T-helper 2 cell treated with Interferon-gamma antibody and Interleukin-4, amounts not matched to agents 5 μg/mL and 100 μg/mL, for 36 hours (primary cell): ENCODE results near the gene BACE2.

Source experiments
- DNase-seq: peaks from one replicate; pipeline ENCODE4 v3.0.0; 2021; ENCODE audit warnings: low spot score
- H3K27ac Mint-ChIP-seq: one replicate; pipeline ENCODE4 v1.8.0; 2021; ENCODE audit warnings: mild to moderate bottlenecking, mixed read lengths
- H3K27me3 Mint-ChIP-seq: one replicate; pipeline ENCODE4 v1.8.0; 2021; ENCODE audit warnings: low read depth, mixed read lengths
- H3K36me3 Mint-ChIP-seq: one replicate; pipeline ENCODE4 v1.8.0; 2021; ENCODE audit warnings: low read depth, mixed read lengths
- H3K4me1 Mint-ChIP-seq: one replicate; pipeline ENCODE4 v1.8.0; 2021; ENCODE audit warnings: low read depth, mixed read lengths
- H3K4me3 Mint-ChIP-seq: one replicate; pipeline ENCODE4 v1.8.0; 2022; ENCODE audit warnings: mild to moderate bottlenecking, moderate library complexity, mixed read lengths
- H3K9me3 Mint-ChIP-seq: one replicate; pipeline ENCODE4 v1.8.0; 2021; ENCODE audit warnings: mixed read lengths

BACE2 gene

DNA sequence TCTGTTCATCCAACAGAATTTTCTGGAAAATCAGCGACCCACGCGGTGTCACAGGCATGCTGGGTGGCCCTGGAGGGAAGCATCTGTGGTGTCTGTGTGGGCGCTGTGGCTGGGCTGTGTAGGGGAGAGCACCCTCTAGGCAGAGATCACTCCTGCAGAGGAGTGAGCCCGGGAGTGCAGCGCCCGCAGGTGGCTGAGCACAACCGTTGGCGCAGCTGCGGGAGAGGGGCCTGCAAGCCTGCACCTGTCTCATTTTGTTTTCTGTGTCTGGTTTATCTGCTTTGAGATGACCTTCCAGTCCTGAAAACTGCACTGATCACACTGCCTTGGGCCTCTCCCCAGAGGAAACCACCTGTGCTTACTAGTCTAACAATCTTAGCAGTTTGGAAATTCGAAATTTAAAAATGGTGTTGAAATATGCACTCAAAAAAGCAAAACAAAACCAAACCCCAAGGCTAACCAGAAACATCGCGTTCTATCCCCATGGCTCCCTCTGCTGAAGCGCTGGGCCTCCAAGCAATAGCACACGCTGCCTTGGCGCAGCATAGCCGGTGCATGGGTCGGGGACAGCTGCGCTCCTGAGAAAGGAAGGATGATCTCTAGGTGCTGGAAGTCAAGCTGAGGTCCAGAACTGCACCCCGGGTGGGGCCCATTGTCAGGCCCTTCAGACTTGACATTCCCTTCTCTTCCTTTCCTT is 153.4 kb downstream of the BACE2 start:
- H3K9me3 Mint-ChIP-seq = no peaks in the 10 kb centered on the region
- no peaks in the 10 kb centered on the region for H3K36me3 Mint-ChIP-seq
- no peak overlapping the region for H3K27ac Mint-ChIP-seq
- H3K4me1 Mint-ChIP-seq = peaks cover 2% of the 10 kb centered on the region
- DNase-seq = no peak
- H3K4me3 Mint-ChIP-seq = no peak overlapping the region
- peaks cover 33% of the 10 kb centered on the region for H3K27me3 Mint-ChIP-seq

DNA sequence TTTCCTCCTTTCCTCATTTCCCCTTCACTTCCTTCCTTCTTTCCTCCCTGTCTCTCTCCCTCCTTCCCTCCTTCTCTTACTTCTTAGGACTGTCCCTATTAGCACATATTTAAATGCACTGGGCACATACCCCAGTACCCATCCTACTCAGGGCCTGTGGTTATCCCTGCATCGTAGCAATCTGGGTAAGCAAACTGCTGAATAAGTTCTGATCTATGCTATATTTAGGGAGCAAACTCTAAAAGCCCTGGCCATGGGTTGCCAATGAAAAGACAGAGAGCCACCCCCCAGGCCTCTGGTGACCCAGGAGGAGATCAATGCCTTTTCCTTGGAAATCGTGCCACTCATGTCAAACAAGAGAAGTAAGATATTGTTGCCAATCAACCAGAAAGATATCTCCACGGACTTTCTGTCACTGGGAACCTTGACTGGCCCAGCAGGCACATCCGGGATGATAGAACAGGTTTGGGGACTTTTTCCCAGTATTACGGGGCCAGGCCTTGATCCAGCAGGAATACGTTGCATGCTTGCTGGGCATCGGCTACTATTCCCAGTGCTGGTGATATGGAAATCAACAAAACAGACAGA is 154.0 kb downstream of the BACE2 start:
- Mint-ChIP-seq H3K4me1 (peaks cover 2% of the 10 kb centered on the region), H3K4me3 (no peak overlapping the region), H3K36me3 (no peaks in the 10 kb centered on the region), H3K27me3 (peaks cover 32% of the 10 kb centered on the region), H3K27ac (no peak overlapping the region), H3K9me3 (no peaks in the 10 kb centered on the region)
- no peak for DNase-seq

DNA sequence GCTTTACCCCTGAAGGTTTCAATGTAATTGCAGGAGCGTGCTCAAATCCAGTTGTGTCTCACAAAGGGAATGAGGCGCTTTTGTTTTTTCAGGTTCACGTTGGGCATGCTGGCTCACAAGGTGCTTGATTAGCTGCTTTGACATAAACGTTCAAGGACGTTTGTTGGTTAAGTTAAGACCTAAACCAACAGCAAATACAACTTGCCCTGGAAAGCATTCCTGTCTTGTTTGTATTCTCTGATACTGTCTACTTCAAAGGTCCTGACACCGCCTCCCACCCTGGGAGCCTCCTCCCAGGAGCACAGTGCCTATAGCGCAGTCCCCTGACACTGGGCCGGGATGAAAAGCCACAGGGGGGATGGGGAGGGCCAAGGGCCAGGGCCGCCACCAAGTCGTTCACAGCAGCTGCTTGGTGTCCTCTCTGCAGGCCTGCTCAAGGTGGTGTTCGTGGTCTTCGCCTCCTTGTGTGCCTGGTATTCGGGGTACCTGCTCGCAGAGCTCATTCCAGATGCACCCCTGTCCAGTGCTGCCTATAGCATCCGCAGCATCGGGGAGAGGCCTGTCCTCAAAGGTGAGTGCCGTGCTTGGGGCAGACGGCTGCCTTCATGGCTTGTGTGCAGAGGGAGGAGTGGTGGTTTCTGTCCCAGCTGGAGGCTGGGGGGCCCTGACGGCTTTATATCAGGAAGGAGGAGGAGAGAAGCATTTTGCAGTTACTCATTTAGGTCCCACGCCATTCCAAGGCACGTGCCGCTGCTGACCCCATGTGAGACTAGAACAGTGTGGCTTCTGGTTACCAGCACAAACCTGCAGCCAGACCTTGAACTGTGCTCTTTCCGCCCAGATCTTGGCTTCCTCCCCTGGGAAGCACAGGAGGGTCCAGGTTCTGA is 154.8 kb downstream of the BACE2 start:
- H3K9me3 Mint-ChIP-seq = no peaks in the 10 kb centered on the region
- no peak overlapping the region for H3K27ac Mint-ChIP-seq
- no peak for DNase-seq
- peaks cover 25% of the 10 kb centered on the region for H3K27me3 Mint-ChIP-seq
- no peak overlapping the region for H3K4me3 Mint-ChIP-seq
- H3K4me1 Mint-ChIP-seq = peaks cover 2% of the 10 kb centered on the region
- H3K36me3 Mint-ChIP-seq = no peaks in the 10 kb centered on the region

DNA sequence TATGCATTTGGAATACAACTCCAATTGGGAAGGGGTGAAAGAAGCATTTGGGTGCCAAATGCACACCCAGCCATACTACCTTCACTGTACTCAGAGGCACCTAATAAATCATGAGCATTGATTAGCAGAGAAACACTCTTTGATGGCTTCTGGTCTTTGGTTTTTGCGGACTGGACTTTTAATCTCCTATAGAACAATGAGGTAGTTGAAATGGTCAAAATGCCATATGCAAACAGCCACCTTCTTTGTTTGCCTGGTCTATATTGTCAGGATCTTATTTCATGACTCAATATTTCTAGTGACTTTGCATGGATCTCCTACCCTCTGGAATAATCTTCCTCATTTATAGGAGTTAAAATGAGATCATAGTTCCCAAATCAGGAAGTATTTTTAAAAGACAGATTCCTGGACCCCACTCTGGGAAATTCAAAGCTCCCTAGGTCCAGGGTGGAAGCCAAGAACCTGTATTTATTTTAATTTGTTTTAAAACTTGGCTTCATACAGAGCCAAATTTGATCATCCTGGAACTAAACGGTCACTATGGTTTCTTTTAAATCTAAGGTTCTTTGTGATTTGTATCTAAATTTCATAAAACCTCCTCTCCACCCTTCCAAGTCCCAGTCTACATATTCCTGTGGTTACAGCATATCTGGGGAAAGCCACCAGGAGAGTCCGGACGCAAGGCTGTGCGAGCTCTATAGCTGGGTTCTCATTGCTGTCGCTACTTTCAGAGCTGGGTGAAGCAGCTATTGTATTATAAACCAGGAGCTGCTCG is 157.4 kb downstream of the BACE2 start:
- Mint-ChIP-seq H3K36me3 (no peaks in the 10 kb centered on the region), H3K9me3 (no peaks in the 10 kb centered on the region), H3K4me3 (no peak overlapping the region), H3K4me1 (peaks cover 2% of the 10 kb centered on the region), H3K27ac (no peak overlapping the region), H3K27me3 (peaks cover 11% of the 10 kb centered on the region)
- DNase-seq = no peak

DNA sequence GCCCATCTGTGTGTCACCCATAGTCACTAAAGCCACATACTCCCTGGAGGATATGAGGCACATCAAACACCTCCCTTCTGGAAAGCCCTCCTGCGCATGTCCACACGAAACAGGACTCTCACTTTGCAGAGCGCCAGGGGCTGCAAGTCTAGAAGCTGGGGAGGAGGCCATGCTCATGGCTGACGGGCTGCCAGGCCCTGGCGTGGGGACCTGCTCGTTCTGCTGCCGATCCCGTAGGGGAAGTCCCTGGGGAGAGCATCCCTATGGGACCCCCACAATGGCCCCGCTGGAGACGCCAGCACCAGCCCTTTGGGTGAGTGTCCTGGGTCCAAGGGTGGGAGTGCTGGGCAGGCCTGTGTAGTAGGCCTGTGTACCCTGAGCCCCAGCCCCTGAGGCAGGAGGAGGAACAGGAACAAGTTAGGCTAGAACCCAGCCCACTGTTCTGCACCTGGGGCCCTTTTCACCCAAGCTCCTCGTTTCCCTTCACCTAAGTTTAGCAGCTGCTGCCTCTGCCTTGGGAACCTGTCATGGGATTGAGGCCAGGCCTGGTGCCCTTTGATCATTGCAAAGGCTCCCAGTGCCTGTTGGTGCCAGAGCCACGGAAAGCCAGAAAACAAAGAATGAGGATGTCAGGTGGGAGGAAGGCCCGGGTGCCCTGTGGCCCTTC is 158.6 kb downstream of the BACE2 start:
- Mint-ChIP-seq H3K9me3 (no peaks in the 10 kb centered on the region), H3K4me3 (no peak overlapping the region), H3K27me3 (peaks cover 9% of the 10 kb centered on the region), H3K27ac (no peak overlapping the region), H3K36me3 (no peaks in the 10 kb centered on the region), H3K4me1 (no peaks in the 10 kb centered on the region)
- DNase-seq = no peak

DNA sequence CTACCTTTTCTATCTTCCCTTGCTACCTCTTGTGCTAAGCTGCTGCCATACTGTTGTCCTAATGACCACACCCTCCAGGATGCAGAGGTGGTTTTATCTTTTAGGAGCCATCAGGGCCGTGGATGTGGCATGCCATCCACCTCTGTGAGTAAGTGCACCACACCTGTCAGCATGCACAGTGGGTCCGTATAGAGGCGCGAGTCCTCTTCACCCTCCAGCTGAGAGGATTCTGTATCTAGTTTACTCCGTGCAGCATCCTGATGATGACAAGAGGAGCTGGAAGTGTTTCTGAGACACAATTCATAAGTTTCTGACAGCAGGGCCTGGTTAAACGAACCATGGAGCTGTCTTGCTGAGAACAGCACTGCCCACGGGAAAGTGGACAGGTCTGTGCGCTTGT is 159.8 kb downstream of the BACE2 start:
- no peaks in the 10 kb centered on the region for H3K9me3 Mint-ChIP-seq

DNA sequence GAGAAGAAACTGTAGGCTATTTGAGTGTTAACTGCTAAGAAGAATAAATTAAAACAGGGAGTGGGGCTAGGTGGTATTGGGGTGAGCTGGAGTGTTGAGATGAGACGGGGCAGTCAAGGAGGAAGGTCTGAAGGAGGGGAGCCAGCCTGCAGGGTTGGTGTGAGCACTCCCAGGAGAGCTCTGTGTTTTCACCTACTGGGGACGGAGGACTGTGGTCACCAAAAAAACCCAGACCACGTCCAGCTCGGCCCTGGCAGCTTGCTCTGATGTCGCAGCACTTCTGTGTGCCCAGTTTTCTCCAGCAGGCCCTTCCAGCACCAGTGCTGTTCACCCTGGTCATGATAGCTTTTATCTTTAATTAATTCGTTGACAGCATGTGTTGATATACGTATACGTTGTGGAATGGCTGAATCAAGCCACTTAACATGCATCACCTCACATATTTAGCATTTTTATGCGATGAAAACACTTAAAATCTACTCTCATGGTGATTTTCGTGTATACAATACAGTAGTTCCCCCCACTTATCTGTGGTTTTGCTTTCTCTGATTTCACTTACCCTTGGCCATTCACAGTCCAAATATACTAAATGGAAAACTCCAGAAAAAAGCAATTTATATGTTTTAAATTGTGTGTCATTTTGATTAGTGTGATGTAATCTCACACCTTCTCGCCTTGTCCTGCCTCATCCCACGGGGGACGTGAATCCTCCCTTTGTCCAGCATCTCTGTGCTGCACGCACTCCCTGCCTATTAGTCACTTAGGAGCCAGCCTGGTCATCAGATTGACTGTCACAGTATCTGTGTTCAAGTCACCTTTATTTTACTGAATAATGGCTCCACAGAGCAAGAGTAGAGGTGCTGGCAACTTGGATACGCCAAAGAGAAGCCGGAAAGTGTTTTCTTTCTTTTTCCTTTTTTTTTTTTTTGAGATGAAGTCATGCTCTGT is 161.0 kb downstream of the BACE2 start:
- H3K4me3 Mint-ChIP-seq = no peak overlapping the region
- H3K27me3 Mint-ChIP-seq = peaks cover 23% of the 10 kb centered on the region
- no peak for DNase-seq
- H3K27ac Mint-ChIP-seq = no peak overlapping the region
- no peaks in the 10 kb centered on the region for H3K9me3 Mint-ChIP-seq
- H3K4me1 Mint-ChIP-seq = no peaks in the 10 kb centered on the region
- H3K36me3 Mint-ChIP-seq = no peaks in the 10 kb centered on the region

More for the DNA sequence above, 159.8 kb downstream of the BACE2 start:
- H3K27me3 Mint-ChIP-seq = peaks cover 16% of the 10 kb centered on the region
- no peak overlapping the region for H3K4me3 Mint-ChIP-seq
- H3K4me1 Mint-ChIP-seq = no peaks in the 10 kb centered on the region
- H3K27ac Mint-ChIP-seq = no peak overlapping the region
- no peaks in the 10 kb centered on the region for H3K36me3 Mint-ChIP-seq
- no peak for DNase-seq
